Right lung (tissue), 5 donors: ENCODE results near the gene C1orf159. TPM values are rescaled to one million over a fixed set of nuclear protein-coding genes. Genes with fewer than 3 reads are reported as not detected.
"Not testable (repeated sequence)": the region's sequence is repeated elsewhere in the genome, so short reads cannot be mapped to it uniquely, and the experiment has no call there.

Experiments
- DNase-seq, 2 donors: peaks; one replicate each; pipeline ENCODE4 v3.0.0-alpha.2; 2013
- polyA plus RNA-seq, 5 donors: library from polyadenylated mRNA; unstranded; fragments of 120-200 nt; gene quantifications; one replicate each; pipeline versions ENCODE4 v1.2.1 to v1.2.3, GENCODE V29; 2013; ENCODE audit warnings: inconsistent platforms in 1 of 5, low replicate concordance in 1 of 5; ENCODE audit not compliant: insufficient read length in 5 of 5, insufficient read depth in 1 of 5

The C1orf159 gene
- polyA plus RNA-seq, 5 donors = 6.8 to 17.5 (median 10.0) TPM

- DNase-seq = no peak
These were observed 35.4 kb upstream of the C1orf159 start for GRCh38 chr1:1151306-1151705.

GRCh38 chr1:1150100-1150499, 34.2 kb upstream of the C1orf159 start:
- no peak for DNase-seq

- DNase-seq = no peak
These were observed 33.5 kb upstream of the C1orf159 start for GRCh38 chr1:1149416-1149815.

- DNase-seq = no peak
These were observed 32.7 kb upstream of the C1orf159 start for GRCh38 chr1:1148569-1148968.

- no peak for DNase-seq
These were observed 32.2 kb upstream of the C1orf159 start for GRCh38 chr1:1148061-1148460.

GRCh38 chr1:1146596-1146995, 30.7 kb upstream of the C1orf159 start:
- no peak for DNase-seq

GRCh38 chr1:1146026-1146425, 30.1 kb upstream of the C1orf159 start:
- no peak for DNase-seq

GRCh38 chr1:1145547-1145914, 29.6 kb upstream of the C1orf159 start:
- no peak for DNase-seq

- no peak for DNase-seq
These were observed 29.1 kb upstream of the C1orf159 start for GRCh38 chr1:1144843-1145546.

GRCh38 chr1:1144122-1144842, 28.4 kb upstream of the C1orf159 start:
- no peak for DNase-seq

GRCh38 chr1:1143636-1144035, 27.7 kb upstream of the C1orf159 start:
- no peak for DNase-seq

- DNase-seq = no peak
These were observed 27.0 kb upstream of the C1orf159 start for GRCh38 chr1:1142844-1143243.

GRCh38 chr1:1142352-1142751, 26.5 kb upstream of the C1orf159 start:
- not testable (repeated sequence) for DNase-seq

GRCh38 chr1:1141911-1142250, 26.0 kb upstream of the C1orf159 start:
- no peak for DNase-seq

- no peak for DNase-seq
These were observed 25.5 kb upstream of the C1orf159 start for GRCh38 chr1:1141244-1141910.

GRCh38 chr1:1140673-1141072, 24.8 kb upstream of the C1orf159 start:
- DNase-seq = no peak

- no peak for DNase-seq
These were observed 21.6 kb upstream of the C1orf159 start for GRCh38 chr1:1137256-1138045.

GRCh38 chr1:1136547-1137230, 20.8 kb upstream of the C1orf159 start:
- DNase-seq = peak in 1 of 2 donors; percentile 56

- no peak for DNase-seq
These were observed 19.6 kb upstream of the C1orf159 start for GRCh38 chr1:1135339-1136136.

- no peak for DNase-seq
These were observed 18.5 kb upstream of the C1orf159 start for GRCh38 chr1:1134300-1134970.
